Measurements from ENCODE around the gene PIK3R5.
"Not testable (repeated sequence)": the region's sequence is repeated elsewhere in the genome, so short reads cannot be mapped to it uniquely, and the experiment has no call there.

Gene PIK3R5

DNA sequence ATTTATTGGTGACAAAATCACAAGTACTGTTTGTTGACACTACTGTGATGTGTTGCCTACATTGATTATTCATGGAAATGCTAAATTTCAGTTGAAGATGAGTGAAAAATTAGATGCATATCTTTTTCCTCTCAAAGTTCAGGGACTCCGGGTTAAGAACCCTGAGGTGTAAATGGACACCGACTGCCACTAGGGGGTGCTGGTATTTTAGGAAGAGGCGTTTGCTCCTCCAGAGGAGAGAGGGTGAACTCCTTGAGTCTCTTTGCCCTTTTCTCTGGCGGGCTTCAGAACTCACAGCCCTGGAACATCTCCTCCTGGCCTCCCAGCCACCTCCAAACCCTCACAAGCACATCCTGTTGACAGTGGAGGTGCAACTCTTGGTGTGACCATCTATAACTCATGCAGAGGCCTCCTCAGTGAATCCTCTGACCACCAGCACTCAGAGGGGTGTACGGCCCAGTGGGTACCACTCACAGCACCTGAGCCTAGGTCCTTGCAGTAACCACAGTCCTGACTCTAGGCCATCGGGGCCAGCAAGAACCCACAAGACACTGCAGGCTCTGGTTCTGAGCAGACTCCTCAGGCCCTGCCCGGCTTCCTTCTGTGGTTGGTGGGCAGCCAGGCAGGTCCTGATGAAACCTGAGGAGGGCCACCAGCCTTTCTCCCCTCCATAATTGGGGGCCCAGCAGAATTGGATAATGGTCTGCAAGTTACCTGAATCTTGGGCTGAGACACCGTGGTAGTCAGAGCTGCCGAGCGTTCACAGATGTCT is 26.2 kb upstream of the PIK3R5 start:
- H3K36me3 ChIP-seq (ENCODE audit: control insufficient read depth, insufficient read depth, low read length), result no peaks in the 10 kb centered on the region
- TF ChIP-seq, protein P1, sequence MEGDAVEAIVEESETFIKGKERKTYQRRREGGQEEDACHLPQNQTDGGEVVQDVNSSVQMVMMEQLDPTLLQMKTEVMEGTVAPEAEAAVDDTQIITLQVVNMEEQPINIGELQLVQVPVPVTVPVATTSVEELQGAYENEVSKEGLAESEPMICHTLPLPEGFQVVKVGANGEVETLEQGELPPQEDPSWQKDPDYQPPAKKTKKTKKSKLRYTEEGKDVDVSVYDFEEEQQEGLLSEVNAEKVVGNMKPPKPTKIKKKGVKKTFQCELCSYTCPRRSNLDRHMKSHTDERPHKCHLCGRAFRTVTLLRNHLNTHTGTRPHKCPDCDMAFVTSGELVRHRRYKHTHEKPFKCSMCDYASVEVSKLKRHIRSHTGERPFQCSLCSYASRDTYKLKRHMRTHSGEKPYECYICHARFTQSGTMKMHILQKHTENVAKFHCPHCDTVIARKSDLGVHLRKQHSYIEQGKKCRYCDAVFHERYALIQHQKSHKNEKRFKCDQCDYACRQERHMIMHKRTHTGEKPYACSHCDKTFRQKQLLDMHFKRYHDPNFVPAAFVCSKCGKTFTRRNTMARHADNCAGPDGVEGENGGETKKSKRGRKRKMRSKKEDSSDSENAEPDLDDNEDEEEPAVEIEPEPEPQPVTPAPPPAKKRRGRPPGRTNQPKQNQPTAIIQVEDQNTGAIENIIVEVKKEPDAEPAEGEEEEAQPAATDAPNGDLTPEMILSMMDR (IDR thresholded peaks at IDR 0.05; ENCODE audit: insufficient read depth, low read length, poor library complexity, severe bottlenecking), result peak; percentile 71
- no peak overlapping the region for H3K4me3 ChIP-seq (replicated peaks; ENCODE audit: low read depth, low read length)
- no peaks in the 10 kb centered on the region for H3K27me3 ChIP-seq (replicated peaks; ENCODE audit: control insufficient read depth, insufficient read depth, low read length)
- no peak for DNase-seq (ENCODE audit: extremely low read depth, insufficient read length)

DNA sequence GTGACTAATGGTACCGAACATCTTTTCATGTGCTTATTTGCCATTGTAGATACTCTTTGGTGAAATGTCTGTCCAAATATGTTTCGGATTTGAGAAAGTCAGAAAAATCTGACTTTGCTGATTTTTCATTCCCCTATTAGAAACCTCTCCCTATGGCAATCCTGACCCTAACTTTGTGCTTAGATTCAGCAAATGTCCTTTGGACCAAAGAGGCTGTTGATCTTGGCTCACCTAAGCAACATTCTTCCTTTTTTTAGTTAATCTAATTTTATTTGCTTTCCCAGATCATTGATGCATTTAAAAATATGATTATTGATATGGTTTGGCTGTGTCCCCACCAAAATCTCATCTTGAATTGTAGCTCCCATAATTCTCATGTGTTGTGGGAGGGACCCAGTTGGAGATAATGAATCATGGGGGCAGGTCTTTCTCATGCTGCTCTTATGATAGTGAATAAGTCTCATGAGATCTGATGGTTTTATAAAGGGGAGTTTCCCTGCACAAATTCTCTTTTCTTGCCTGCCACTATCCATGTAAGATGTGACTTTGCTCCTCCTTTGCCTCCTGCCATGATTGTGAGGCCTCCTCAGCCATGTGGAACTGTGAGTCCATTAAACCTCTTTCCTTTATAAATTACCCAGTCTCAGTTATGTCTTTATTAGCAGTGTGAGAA is 22.9 kb upstream of the PIK3R5 start:
- H3K4me3 ChIP-seq (replicated peaks; ENCODE audit: low read depth, low read length); H3K27me3 ChIP-seq (replicated peaks; ENCODE audit: control insufficient read depth, insufficient read depth, low read length); H3K36me3 ChIP-seq (ENCODE audit: control insufficient read depth, insufficient read depth, low read length); DNase-seq (ENCODE audit: extremely low read depth, insufficient read length): not testable (repeated sequence)

DNA sequence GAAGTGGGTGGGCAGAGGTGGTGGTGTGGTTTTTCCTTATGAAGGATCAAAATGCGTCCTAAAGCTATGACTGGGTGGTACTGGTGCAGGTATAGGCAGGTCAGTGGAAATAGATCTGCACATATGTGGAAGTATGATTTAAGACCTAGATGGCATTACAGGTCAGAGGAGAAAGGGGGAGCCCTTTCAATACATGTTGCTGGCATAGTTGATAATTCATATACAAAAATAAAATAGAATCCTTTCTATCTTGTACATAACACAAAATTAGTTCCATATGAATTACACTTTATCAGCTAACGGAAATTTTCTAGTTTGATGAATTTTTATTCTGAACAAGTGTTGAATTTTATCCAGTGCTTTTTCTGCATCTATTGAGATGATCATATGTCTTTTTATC is 20.8 kb upstream of the PIK3R5 start:
- no peak overlapping the region for H3K4me3 ChIP-seq (replicated peaks; ENCODE audit: low read depth, low read length)
- DNase-seq (ENCODE audit: extremely low read depth, insufficient read length), result no peak
- no peaks in the 10 kb centered on the region for H3K36me3 ChIP-seq (ENCODE audit: control insufficient read depth, insufficient read depth, low read length)
- TF ChIP-seq, protein P1 (IDR thresholded peaks at IDR 0.05; ENCODE audit: insufficient read depth, low read length, poor library complexity, severe bottlenecking), result peak; percentile 32
- no peaks in the 10 kb centered on the region for H3K27me3 ChIP-seq (replicated peaks; ENCODE audit: control insufficient read depth, insufficient read depth, low read length)

DNA sequence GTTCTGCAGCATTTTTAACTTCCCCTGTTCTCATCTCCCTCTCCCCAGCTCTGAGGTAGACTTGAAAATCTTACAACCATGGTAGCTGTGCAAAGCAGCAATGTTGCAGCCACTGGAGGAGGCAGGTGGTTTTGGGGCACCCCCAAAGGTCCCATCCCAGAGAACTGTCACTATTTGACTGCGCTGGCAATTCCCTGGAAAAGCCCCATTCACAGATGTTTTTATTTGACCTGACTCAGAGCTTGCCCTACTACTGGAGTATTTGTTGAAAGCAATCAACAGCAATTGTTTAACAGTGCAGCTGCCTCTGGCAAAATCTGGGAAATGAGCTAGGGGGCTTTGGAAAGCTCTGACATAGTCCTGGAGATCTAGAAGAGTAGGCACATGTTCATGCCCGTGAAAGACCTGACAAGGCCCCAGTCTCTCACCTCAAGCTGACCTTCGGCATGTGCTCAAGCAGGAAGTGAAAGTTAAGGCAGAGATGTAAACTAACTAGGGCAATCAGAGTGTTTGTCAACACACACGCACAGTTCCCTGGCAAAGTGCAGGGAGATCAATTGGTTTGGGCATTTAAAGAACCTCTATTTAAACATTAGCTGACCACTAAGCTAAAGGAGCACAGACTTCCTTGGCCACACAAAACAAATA is 19.7 kb upstream of the PIK3R5 start:
- Histone ChIP-seq H3K36me3 (ENCODE audit: control insufficient read depth, insufficient read depth, low read length) (no peaks in the 10 kb centered on the region), H3K4me3 (replicated peaks; ENCODE audit: low read depth, low read length) (no peak overlapping the region), H3K27me3 (replicated peaks; ENCODE audit: control insufficient read depth, insufficient read depth, low read length) (no peaks in the 10 kb centered on the region)
- TF ChIP-seq, protein P1 (IDR thresholded peaks at IDR 0.05; ENCODE audit: insufficient read depth, low read length, poor library complexity, severe bottlenecking), result no peak
- peak; percentile 58 for DNase-seq (ENCODE audit: extremely low read depth, insufficient read length)

DNA sequence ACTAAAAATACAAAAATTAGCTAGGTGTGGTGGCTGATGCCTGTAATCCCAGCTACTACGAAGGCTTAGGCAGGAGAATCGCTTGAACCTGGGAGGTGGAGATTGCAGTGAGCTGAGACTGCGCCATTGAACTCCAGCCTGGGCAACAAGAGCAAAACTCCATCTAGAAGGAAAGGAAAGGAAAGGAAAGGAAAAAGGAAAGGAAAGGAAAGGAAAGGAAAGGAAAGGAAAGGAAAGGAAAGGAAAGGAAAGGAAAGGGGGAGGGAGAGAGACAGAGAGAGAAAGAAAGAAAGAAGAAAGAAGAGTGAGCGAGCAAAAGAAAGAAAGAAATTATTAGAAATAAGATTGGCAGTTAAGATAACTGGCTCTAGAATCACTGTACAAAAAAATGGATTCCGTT is 18.7 kb upstream of the PIK3R5 start:
- H3K27me3 ChIP-seq (replicated peaks; ENCODE audit: control insufficient read depth, insufficient read depth, low read length); H3K36me3 ChIP-seq (ENCODE audit: control insufficient read depth, insufficient read depth, low read length); H3K4me3 ChIP-seq (replicated peaks; ENCODE audit: low read depth, low read length); DNase-seq (ENCODE audit: extremely low read depth, insufficient read length): not testable (repeated sequence)

DNA sequence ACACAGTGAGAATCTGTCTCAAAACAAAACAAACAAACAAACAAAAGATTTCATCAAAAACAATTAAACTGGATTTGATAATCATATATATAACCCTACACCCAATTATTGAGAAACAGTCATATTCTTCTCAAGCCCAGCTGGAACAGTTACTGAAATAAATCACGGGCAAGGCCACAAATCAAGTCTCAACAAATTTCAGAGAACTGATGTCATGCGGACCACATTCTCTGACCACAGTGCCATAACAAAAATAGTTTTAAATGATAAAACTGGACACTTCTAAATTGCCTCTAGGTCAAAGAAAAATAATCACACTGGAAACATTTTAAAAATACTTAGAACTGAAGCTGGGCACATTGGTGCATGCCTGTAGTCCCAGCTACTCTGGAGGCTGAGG is 15.9 kb upstream of the PIK3R5 start:
- H3K36me3 ChIP-seq (ENCODE audit: control insufficient read depth, insufficient read depth, low read length), result no peaks in the 10 kb centered on the region
- no peaks in the 10 kb centered on the region for H3K27me3 ChIP-seq (replicated peaks; ENCODE audit: control insufficient read depth, insufficient read depth, low read length)
- no peak for DNase-seq (ENCODE audit: extremely low read depth, insufficient read length)
- TF ChIP-seq, protein P1 (IDR thresholded peaks at IDR 0.05; ENCODE audit: insufficient read depth, low read length, poor library complexity, severe bottlenecking), result no peak
- H3K4me3 ChIP-seq (replicated peaks; ENCODE audit: low read depth, low read length), result no peak overlapping the region
